HG02973 (cell line): ENCODE results near the gene SLC8A2.
"Not testable (repeated sequence)": the region's sequence is repeated elsewhere in the genome, so short reads cannot be mapped to it uniquely, and the experiment has no call there.

Source experiments
- ATAC-seq: cut with Tn5 transposase; IDR thresholded peaks from one replicate; pipeline ENCODE4 v1.9.1; 2021; ENCODE audit warnings: moderate library complexity; ENCODE audit not compliant: unreplicated experiment

The SLC8A2 gene

GRCh38 chr19:47414469-47414868 lies 57.2 kb downstream of the SLC8A2 start:
- no peak for ATAC-seq

- ATAC-seq, result no peak
Observed at GRCh38 chr19:47413941-47414340, 57.8 kb downstream of the SLC8A2 start.

GRCh38 chr19:47411696-47412095 lies 60.0 kb downstream of the SLC8A2 start:
- not testable (repeated sequence) for ATAC-seq

- ATAC-seq, result no peak
Observed at GRCh38 chr19:47411101-47411500, 60.6 kb downstream of the SLC8A2 start.

- ATAC-seq, result no peak
Observed at GRCh38 chr19:47408156-47408938, 63.3 kb downstream of the SLC8A2 start.

- no peak for ATAC-seq
Observed at GRCh38 chr19:47407417-47407774, 64.3 kb downstream of the SLC8A2 start.

GRCh38 chr19:47406711-47407416 lies 64.8 kb downstream of the SLC8A2 start:
- no peak for ATAC-seq

GRCh38 chr19:47405854-47406417 lies 65.8 kb downstream of the SLC8A2 start:
- no peak for ATAC-seq

GRCh38 chr19:47405197-47405550 lies 66.5 kb downstream of the SLC8A2 start:
- no peak for ATAC-seq

- no peak for ATAC-seq
Observed at GRCh38 chr19:47404334-47405196, 67.1 kb downstream of the SLC8A2 start.

GRCh38 chr19:47402504-47402903 lies 69.2 kb downstream of the SLC8A2 start:
- ATAC-seq, result no peak

- no peak for ATAC-seq
Observed at GRCh38 chr19:47398707-47399597, 72.7 kb downstream of the SLC8A2 start.

GRCh38 chr19:47391510-47392223 lies 80.0 kb downstream of the SLC8A2 start:
- ATAC-seq, result no peak

GRCh38 chr19:47390533-47391488 lies 80.9 kb downstream of the SLC8A2 start:
- ATAC-seq, result no peak

- ATAC-seq, result no peak
Observed at GRCh38 chr19:47389150-47389556, 82.5 kb downstream of the SLC8A2 start.

GRCh38 chr19:47388721-47389120 lies 83.0 kb downstream of the SLC8A2 start:
- not testable (repeated sequence) for ATAC-seq

- ATAC-seq, result not testable (repeated sequence)
Observed at GRCh38 chr19:47387623-47388022, 84.1 kb downstream of the SLC8A2 start.

- not testable (repeated sequence) for ATAC-seq
Observed at GRCh38 chr19:47386582-47386981, 85.1 kb downstream of the SLC8A2 start.
